Measurements from ENCODE around the gene SYT2. TPM values are rescaled to one million over a fixed set of nuclear protein-coding genes. Genes with fewer than 3 reads are reported as not detected.

The SYT2 gene
- total RNA-seq, 1 donor from 2014 or later = not detected

DNA sequence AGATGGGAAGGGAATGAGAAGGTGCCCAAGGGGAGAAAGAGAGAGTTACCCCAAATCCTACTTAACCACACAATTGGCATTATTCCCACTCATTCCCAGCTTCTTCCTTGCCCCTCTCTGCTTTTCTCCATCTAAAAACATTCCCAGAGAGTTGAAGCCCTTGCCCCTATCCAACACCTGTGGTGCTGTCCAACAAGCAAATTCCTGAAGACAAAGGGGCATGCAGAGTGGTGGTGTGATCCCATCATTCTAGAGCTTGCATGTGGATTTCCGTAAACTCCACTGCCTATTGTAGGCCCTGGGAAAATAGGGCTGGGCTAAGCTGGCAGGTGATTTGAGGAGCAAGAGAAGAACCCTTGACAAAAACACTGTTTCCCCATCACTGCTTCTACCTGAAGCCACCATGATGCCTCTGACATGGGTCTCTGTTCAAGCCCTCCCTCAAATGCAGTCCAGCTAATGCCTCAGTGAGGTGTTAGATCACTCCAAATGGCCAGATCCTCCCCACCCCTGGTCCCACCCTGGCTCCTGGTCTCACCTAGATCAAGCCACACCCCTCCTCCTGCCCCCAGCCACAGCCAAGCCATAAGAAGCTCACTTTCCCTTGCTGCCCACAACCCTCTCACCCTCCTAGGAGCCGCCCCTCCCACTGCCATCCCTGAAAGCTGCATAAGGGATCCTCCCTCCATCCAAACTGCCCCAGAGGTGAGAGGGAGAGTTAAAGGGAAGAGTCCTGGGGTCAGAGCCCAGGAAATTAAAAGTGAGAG, 29.5 kb downstream of the SYT2 start:
- no peak for DNase-seq (ENCODE audit: low spot score)
- ATAC-seq = no peak

GRCh38 chr1:202679406-202680177, 30.7 kb downstream of the SYT2 start:
- DNase-seq (ENCODE audit: low spot score) = no peak
- ATAC-seq = no peak

DNA sequence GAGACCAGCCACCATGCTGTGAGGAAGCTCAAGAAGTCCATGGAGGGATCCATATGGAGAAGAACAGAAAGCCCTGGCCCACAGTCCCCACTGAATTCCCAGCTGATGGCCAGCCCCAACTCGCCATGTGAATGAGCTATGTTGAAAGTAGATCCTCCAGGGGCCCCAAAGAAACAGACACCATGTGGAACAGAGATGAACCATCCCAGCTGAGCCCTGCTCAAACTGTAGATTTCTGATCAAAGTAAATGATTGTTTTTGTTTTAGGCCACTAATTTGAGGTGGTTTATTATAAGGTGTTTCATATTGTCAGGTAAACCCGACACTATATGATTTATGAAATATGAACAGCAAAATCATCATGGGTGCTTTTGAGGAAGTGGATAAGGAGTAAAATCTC, 32.8 kb downstream of the SYT2 start:
- no peak for ATAC-seq
- no peak for DNase-seq (ENCODE audit: low spot score)

GRCh38 chr1:202673531-202673930, 36.7 kb downstream of the SYT2 start:
- DNase-seq (ENCODE audit: low spot score) (no peak), ATAC-seq (no peak)

DNA sequence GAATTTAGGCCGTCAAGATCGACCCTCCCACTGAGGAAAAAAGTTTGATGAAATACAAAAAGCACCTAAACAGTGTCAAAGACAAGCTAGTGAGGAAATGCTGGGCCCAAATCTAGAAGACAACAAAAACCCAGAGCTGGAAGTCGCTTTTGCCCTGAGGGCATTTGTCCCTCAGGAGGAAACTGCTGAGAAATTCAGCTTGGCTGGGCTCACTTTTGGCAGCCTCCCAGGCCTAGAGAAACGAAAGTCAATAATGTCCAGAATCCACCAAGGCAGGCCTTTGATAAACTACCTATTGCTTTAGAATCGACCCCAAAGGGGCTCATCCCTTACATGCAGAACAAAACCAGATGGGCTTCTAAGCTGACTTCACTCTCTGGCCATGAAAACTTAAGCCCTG, 38.9 kb downstream of the SYT2 start:
- ATAC-seq = peak; percentile 64
- peak; percentile 52 for DNase-seq (ENCODE audit: low spot score)

DNA sequence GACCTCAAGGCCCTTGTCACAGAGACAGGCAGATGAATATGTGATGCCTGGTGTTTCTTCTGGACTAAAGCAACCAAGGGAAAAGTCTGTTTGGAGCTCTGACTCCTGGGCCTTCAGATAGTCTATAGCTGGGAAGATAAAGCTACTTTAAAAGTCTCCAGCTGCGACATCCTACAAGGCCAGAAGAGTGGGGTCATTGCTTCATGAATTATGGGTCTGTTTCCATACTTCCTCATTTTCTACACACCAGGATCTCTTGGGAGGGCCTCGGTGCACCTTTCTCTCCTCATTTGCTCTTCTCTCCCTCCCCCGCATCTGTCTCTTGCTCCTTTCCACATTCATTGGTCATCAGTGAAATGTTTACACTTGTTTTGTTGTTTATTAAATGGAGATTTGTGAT, 44.8 kb downstream of the SYT2 start:
- no peak for ATAC-seq

DNA sequence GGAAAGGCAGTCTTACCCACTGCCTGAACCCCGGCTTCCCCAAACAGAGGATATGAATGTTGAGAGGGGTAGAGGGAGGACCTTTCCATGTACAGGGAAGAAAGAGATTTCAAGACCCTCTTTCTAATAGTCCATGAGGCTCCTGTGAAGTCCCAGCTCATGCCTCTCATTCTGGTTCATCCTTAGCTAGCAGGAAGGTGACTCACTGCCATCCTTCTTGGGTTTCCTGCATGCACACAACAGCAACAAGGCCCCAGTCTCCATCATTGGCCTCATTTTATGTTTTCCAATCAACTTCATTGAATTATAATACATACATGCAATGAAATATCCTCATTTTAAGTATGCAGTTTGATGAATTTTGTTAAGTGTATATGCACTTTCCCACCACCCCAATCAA, 46.2 kb downstream of the SYT2 start:
- ATAC-seq = no peak

More for the DNA sequence above, 44.8 kb downstream of the SYT2 start:
- no peak for DNase-seq (ENCODE audit: low spot score)

DNA sequence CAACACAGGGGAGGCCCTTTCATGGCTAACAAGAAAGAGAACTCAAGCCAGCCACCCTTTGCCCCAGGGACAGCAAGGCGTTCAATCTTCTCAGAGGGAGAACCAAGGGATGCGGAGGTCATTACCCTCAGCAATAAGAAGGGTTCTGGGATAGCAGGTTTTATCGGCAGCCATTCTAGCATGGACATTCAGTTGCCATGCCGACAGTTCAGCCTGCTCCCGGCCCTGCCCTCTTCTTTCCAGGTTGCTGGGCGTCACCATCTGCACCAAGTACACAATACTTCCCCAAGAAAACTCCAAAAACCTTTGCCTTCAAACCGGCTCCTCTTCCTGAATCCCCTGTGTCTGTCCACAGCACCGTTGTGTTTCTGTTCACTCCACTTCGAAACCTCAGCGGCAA, 47.1 kb downstream of the SYT2 start:
- no peak for DNase-seq (ENCODE audit: low spot score)
- no peak for ATAC-seq

More for the DNA sequence above, 46.2 kb downstream of the SYT2 start:
- DNase-seq (ENCODE audit: low spot score) = no peak

GRCh38 chr1:202662081-202662480, 48.2 kb downstream of the SYT2 start:
- DNase-seq (ENCODE audit: low spot score) = no peak
- no peak for ATAC-seq

- DNase-seq (ENCODE audit: low spot score) = no peak
- peak; percentile 61 for ATAC-seq
Observed at GRCh38 chr1:202661136-202661845, 49.0 kb downstream of the SYT2 start.

GRCh38 chr1:202659974-202660373, 50.3 kb downstream of the SYT2 start:
- no peak for ATAC-seq

GRCh38 chr1:202659541-202659940, 50.7 kb downstream of the SYT2 start:
- no peak for ATAC-seq
- no peak for DNase-seq (ENCODE audit: low spot score)

More at GRCh38 chr1:202659974-202660373, 50.3 kb downstream of the SYT2 start:
- DNase-seq (ENCODE audit: low spot score) = no peak

DNA sequence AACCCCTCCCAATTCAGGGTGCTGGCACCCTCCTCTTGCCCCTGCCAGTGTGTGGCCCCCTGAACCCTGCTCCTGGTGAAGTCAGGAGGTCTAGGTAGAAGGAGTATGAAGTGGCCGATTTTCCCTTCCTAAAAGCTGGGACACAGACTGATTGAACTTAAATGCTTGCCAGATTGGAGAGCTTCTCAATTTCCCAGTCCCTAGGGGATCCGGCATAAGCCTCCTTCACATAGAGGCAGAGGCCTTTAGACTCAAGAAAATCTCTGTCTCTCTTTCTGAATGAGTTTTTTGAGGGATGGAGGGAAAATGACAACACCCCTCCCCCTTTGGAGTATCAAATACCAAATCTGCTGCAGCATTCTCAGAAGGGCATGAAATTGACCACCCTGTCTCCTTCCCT, 51.5 kb downstream of the SYT2 start:
- no peak for DNase-seq (ENCODE audit: low spot score)
- no peak for ATAC-seq

GRCh38 chr1:202658251-202658759, 51.9 kb downstream of the SYT2 start:
- DNase-seq (ENCODE audit: low spot score) = no peak
- no peak for ATAC-seq

GRCh38 chr1:202656951-202657646, 53.2 kb downstream of the SYT2 start:
- DNase-seq (ENCODE audit: low spot score) (no peak), ATAC-seq (no peak)

DNA sequence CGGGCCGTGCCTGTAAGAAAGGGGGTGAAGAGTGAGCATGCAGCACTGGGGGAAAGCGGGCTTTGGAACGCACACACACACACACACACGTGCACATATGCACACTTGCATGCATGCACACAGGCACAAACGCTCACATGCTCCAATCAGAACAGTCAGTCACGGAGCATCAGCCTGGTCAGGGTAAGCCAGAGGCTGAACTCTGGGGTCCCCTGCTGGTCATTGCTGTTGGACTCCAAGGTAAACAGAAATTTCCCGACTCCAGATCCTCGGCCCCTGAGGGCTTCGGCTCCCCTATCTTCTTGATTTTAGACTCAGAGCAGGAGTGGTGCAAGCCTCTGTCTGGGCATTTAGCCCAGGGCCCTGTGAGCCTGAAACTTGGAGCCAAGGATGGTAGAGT, 54.2 kb downstream of the SYT2 start:
- ATAC-seq (peak; percentile 37), DNase-seq (ENCODE audit: low spot score) (no peak)

DNA sequence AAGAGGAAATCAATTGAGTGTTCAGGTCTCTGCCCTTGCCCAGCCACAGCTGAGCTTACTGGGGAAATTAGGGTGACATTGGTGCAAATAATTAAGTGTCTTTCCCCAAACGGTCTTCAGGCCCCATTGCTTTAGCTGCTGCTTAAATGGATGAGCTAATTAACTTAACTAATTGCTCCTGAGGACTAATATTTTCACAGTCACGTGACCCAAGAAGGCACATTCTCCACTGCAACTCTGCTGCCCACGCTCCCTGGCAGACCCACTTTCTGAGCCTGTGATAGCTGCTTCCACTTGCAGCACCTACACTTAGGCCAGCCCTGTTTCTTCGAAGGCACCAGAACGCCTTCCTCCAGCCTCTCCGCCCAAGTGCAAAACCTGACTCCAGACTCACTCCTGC, 56.2 kb downstream of the SYT2 start:
- no peak for DNase-seq (ENCODE audit: low spot score)

GRCh38 chr1:202649553-202650392, 60.5 kb downstream of the SYT2 start:
- no peak for DNase-seq (ENCODE audit: low spot score)
- no peak for ATAC-seq

More for the DNA sequence above, 56.2 kb downstream of the SYT2 start:
- ATAC-seq = no peak

DNA sequence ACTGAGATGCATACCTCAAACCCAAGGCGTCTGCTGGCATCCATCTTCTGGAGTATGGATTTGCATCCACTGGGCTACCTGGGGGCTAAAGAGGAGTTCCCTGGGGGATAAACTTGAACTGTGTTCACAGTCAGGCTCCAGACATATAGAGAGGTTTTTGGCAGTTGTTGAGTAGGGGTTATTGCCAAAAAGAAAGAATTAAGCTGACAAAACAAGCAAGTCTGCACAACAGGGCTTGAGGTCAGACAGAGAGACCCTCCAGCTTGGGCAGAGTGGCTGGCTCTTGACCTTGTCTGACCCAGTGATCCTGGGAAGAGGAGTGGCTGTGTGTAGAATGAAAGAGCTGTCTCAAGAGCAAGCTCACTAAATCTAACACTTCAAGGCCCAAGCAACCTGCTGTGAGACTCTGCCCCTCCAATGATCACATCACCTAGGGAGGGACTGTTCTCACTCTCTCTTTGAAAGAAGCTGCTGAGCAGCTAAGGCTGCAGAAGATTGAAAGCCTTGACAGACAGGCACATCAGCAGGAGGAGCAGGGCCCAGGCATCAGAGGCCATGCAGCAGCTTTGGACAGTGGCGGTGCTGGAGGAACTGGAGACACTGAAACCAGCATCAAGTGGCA, 61.5 kb downstream of the SYT2 start:
- ATAC-seq = no peak
- DNase-seq (ENCODE audit: low spot score) = no peak
